Measurements from ENCODE around the gene SORCS1. TPM values are rescaled to one million over a fixed set of nuclear protein-coding genes. Genes with fewer than 3 reads are reported as not detected.

Gene SORCS1
- total RNA-seq, 6 experiments from 2014 or later, result 0.04 to 0.16 (median 0.09) TPM; not detected in 2

DNA sequence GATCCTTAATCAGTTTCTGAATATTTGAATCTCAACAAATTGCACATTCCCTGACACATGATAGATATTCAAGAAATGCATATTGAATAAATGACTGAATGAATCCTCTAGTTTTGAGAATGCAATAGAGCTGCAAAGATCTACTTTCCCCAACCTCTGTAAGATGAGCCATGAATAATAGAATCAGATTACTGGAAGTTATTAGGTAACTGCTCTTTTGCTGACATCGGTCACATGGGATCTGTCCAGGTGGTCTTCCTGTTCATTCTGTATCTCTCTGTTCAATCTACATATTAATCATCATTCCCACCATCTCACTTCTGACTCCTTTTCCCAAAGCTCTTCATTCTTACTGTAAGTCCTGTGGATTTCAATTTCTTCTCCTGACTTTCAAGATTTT is 638.7 kb downstream of the SORCS1 start:
- Histone ChIP-seq H3K9me3 (no peaks in the 10 kb centered on the region), H3K4me1 (no peaks in the 10 kb centered on the region), H3K27me3 (no peaks in the 10 kb centered on the region), H3K36me3 (no peaks in the 10 kb centered on the region), H3K27ac (no peak overlapping the region), H3K4me3 (no peak overlapping the region)
- no peak for ATAC-seq
- TF ChIP-seq CTCF (IDR thresholded peaks at IDR 0.05) (no peak), POLR2A (IDR thresholded peaks at IDR 0.05) (no peak)
- intact Hi-C loops (cut with DNase I), result no loop called here
- DNase-seq, result no peak
- WGBS (ENCODE audit: insufficient coverage, low coverage, low lambda C conversion rate, missing lambda C conversion rate), result 100% methylated on average over 1 of the region's 1 CpG

Small RNA genes lying within 50 kb of the gene (small RNA-seq; reads per million reads assigned to genes)
- gene RNA5SP325, result 4.6 to 8.8 reads per million in 2 experiments

Data from right lobe of liver (tissue), 6 donors.